Measurements from ENCODE around the gene PACSIN2. TPM values are rescaled to one million over a fixed set of nuclear protein-coding genes. Genes with fewer than 3 reads are reported as not detected.

Gene PACSIN2
- total and polyA plus RNA-seq, 4 donors = 40.3 to 149 (median 84.0) TPM

DNA sequence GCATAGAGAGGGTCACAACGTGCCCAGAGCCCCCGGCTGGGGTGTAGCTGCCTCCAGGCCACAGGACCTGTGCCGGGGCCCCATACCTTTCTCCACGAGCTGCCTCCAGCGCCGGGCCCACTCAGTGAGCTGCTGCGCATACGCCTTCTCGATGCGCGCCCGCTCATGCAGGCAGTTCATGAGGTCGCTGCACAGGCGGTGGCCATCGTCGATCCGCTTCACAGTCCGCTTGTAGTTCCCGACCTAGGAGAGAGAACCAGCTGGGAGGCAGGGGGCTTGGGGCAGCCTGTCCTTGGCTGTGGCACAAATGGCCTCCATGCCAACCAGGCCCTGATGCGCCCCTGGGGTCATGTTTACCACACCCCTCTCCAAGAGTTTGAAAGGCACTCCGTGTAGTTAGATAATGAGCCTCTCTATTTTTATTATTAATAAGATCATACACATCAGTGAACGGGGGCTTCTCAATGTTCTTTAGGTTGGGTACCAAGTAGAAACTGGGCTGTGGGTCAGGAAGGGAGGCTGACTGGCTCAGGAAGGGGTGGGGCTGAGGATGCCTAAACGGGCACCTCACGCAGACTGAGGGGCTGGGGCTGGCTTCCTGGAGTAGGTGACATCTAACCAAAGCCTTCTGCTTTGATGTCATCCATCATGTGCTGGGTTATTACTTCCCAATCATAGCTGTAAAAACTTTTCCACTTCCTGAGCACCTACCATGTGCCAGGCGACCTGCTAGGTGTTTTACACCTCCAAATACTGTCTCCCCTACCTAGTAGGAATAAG, 121.4 kb downstream of the PACSIN2 start:
- Histone ChIP-seq H3K36me3 (ENCODE audit: control insufficient read depth in 4 of 4, insufficient read depth in 4 of 4, low read length in 4 of 4) (peaks cover 2 to 17% (median 10%) of the 10 kb centered on the region in 4 donors), H3K9me3 (ENCODE audit: control insufficient read depth in 4 of 4, insufficient read depth in 3 of 4, low read length in 3 of 4) (no peaks in the 10 kb centered on the region), H3K4me3 (no peak overlapping the region), H3K4me1 (ENCODE audit: control insufficient read depth in 5 of 5, insufficient read depth in 5 of 5, low read length in 5 of 5) (peaks cover 0 to 31% (median 4%) of the 10 kb centered on the region in 5 donors), H3K27ac (ENCODE audit: low read depth in 1 of 2, low read length in 1 of 2) (peak overlapping the region in 1 of 2 donors; percentile 76), H3K9ac (ENCODE audit: insufficient read depth in 1 of 2, low read length in 2 of 2) (no peak overlapping the region), H3K27me3 (ENCODE audit: control insufficient read depth in 3 of 3, insufficient read depth in 3 of 3, low read length in 2 of 3) (no peaks in the 10 kb centered on the region)
- DNase-seq (no peak), ATAC-seq (ENCODE audit: insufficient read depth, low FRiP score) (no peak)
- TF ChIP-seq CTCF (IDR thresholded peaks at IDR 0.05; ENCODE audit: control extremely low read depth, extremely low read depth) = no peak
- 86 to 91% methylated on average over 25 of the region's 25 CpGs for WGBS, 2 donors

- Histone ChIP-seq H3K36me3 (ENCODE audit: control insufficient read depth in 4 of 4, insufficient read depth in 4 of 4, low read length in 4 of 4) (peaks cover 6 to 23% (median 14%) of the 10 kb centered on the region in 4 donors), H3K4me1 (ENCODE audit: control insufficient read depth in 5 of 5, insufficient read depth in 5 of 5, low read length in 5 of 5) (peaks cover 0 to 36% (median 4%) of the 10 kb centered on the region in 5 donors), H3K27me3 (ENCODE audit: control insufficient read depth in 3 of 3, insufficient read depth in 3 of 3, low read length in 2 of 3) (no peaks in the 10 kb centered on the region), H3K9ac (ENCODE audit: insufficient read depth in 1 of 2, low read length in 2 of 2) (no peak overlapping the region), H3K4me3 (no peak overlapping the region), H3K9me3 (ENCODE audit: control insufficient read depth in 4 of 4, insufficient read depth in 3 of 4, low read length in 3 of 4) (no peaks in the 10 kb centered on the region), H3K27ac (ENCODE audit: low read depth in 1 of 2, low read length in 1 of 2) (peak overlapping the region; percentile 11 to 76)
- DNase-seq = no peak
- TF ChIP-seq CTCF (IDR thresholded peaks at IDR 0.05; ENCODE audit: control extremely low read depth, extremely low read depth) = no peak
- ATAC-seq (ENCODE audit: insufficient read depth, low FRiP score) = no peak
- 36 to 53% methylated on average over 10 of the region's 10 CpGs for WGBS, 2 donors
These were observed 122.2 kb downstream of the PACSIN2 start for GRCh38 chr22:42892571-42893316.

DNA sequence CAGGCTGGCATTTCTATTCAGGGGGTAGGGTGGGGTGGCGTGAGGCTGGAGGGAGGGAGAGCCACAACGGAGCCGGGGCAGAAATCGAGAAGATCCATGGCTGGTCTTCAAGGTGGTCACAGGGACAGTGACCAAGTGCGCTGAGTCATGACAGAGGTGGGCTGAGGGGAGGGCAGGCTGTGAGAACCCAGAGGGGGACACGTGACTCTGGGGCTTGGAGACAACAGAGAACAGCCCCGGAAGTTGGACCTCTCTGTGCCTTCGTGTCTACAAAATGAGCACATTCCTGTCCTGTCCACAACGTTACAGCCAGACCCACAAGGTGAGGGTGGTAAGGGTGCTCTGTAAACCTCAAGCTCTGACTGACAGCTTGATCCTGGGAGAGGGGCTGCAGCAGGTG, 122.8 kb downstream of the PACSIN2 start:
- Histone ChIP-seq H3K27me3 (ENCODE audit: control insufficient read depth in 3 of 3, insufficient read depth in 3 of 3, low read length in 2 of 3) (no peaks in the 10 kb centered on the region), H3K4me3 (no peak overlapping the region), H3K9ac (ENCODE audit: insufficient read depth in 1 of 2, low read length in 2 of 2) (no peak overlapping the region), H3K36me3 (ENCODE audit: control insufficient read depth in 4 of 4, insufficient read depth in 4 of 4, low read length in 4 of 4) (peaks cover 6 to 24% (median 15%) of the 10 kb centered on the region in 4 donors), H3K9me3 (ENCODE audit: control insufficient read depth in 4 of 4, insufficient read depth in 3 of 4, low read length in 3 of 4) (no peaks in the 10 kb centered on the region), H3K4me1 (ENCODE audit: control insufficient read depth in 5 of 5, insufficient read depth in 5 of 5, low read length in 5 of 5) (peaks cover 0 to 37% (median 8%) of the 10 kb centered on the region in 5 donors), H3K27ac (ENCODE audit: low read depth in 1 of 2, low read length in 1 of 2) (peak overlapping the region; percentile 11 to 76)
- DNase-seq (no peak), ATAC-seq (ENCODE audit: insufficient read depth, low FRiP score) (no peak)
- 35 to 58% methylated on average over 9 of the region's 9 CpGs for WGBS, 2 donors
- TF ChIP-seq CTCF (IDR thresholded peaks at IDR 0.05; ENCODE audit: control extremely low read depth, extremely low read depth) = no peak
